RWPE1 (cell line): ENCODE measurements around the gene ABHD17B.
"Not testable (repeated sequence)": the region's sequence is repeated elsewhere in the genome, so short reads cannot be mapped to it uniquely, and the experiment has no call there.

Experiments
- CTCF ChIA-PET: fragments of 350-600 bp; sonication (Branson Sonifier 250); formaldehyde crosslinking; extraction: SDS; loops from one replicate; lab custom pipeline; 2021; lab: Yijun Ruan, JAX
- POLR2A ChIA-PET: fragments of 400-600 bp; formaldehyde crosslinking; extraction: SDS; loops from one replicate; lab custom pipeline; 2020; ENCODE audit warnings: antibody characterized with exemption; ENCODE audit not compliant: low non-redundant PET; lab: Yijun Ruan, JAX
- DNase-seq: peaks from one replicate; pipeline ENCODE4 v3.0.0; 2012; ENCODE audit warnings: low spot score
- H3K27ac ChIP-seq: fragments of 450-650 bp; 2 replicates; pipeline ENCODE4 v1.5.1; 2017
- TF ChIP-seq, protein P1 (sequence below): fragments of 450-650 bp; conservative IDR thresholded peaks from 2 replicates; pipeline ENCODE4 v1.5.1; 2017; ENCODE audit warnings: low read depth, mild to moderate bottlenecking

ABHD17B gene

DNA sequence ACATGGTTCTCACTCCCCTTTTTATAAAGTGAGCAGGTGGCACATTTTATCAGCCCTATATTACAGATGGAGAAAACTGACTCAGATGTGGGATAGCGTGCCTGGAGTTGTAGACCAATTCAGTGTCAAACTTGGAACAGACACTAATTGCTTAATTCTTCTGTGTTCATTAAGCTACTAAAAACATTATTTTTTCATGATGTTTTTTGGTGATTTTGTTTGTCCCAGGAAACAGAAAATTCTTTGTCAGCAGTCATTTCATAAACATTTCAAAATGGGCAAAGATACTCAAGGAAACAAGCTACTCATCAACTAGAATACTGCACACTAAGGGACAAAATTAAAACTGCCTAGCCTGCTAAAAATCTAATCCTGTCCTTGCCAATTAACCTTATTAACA is 2.2 kb downstream of the ABHD17B start:
- TF ChIP-seq, protein P1, sequence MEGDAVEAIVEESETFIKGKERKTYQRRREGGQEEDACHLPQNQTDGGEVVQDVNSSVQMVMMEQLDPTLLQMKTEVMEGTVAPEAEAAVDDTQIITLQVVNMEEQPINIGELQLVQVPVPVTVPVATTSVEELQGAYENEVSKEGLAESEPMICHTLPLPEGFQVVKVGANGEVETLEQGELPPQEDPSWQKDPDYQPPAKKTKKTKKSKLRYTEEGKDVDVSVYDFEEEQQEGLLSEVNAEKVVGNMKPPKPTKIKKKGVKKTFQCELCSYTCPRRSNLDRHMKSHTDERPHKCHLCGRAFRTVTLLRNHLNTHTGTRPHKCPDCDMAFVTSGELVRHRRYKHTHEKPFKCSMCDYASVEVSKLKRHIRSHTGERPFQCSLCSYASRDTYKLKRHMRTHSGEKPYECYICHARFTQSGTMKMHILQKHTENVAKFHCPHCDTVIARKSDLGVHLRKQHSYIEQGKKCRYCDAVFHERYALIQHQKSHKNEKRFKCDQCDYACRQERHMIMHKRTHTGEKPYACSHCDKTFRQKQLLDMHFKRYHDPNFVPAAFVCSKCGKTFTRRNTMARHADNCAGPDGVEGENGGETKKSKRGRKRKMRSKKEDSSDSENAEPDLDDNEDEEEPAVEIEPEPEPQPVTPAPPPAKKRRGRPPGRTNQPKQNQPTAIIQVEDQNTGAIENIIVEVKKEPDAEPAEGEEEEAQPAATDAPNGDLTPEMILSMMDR, result no peak
- ChIA-PET CTCF (no interaction called here), POLR2A (no interaction called here)
- no peak for DNase-seq
- no peak overlapping the region for H3K27ac ChIP-seq

DNA sequence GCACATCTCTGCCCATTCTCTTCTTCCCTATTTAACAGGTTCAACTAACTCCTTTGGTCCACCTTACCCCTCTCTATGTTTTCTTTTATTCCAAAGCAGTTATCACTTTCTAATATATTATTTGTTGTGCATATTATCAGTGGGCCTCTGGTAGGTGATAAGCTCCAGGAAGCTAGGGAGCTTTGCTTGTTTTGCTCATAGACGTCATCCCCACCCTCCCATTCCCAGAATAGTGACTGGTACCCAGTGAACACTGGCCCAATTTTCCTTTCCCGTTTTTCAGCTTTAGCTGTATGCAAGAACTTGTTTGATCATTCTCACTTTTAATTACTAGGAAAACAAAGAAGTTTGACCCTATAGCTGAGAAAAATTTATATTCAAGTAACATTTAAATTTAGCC is 6.9 kb downstream of the ABHD17B start:
- POLR2A ChIA-PET, result no interaction called here
- DNase-seq, result no peak
- CTCF ChIA-PET, result interaction anchor here (0.7 to 0.8 kb wide), 2 partner anchors 15 to 738 kb away, joined by 3 read pairs; no protein-coding TSS in a partner anchor
- H3K27ac ChIP-seq, result no peak overlapping the region
- TF ChIP-seq, protein P1, result no peak

DNA sequence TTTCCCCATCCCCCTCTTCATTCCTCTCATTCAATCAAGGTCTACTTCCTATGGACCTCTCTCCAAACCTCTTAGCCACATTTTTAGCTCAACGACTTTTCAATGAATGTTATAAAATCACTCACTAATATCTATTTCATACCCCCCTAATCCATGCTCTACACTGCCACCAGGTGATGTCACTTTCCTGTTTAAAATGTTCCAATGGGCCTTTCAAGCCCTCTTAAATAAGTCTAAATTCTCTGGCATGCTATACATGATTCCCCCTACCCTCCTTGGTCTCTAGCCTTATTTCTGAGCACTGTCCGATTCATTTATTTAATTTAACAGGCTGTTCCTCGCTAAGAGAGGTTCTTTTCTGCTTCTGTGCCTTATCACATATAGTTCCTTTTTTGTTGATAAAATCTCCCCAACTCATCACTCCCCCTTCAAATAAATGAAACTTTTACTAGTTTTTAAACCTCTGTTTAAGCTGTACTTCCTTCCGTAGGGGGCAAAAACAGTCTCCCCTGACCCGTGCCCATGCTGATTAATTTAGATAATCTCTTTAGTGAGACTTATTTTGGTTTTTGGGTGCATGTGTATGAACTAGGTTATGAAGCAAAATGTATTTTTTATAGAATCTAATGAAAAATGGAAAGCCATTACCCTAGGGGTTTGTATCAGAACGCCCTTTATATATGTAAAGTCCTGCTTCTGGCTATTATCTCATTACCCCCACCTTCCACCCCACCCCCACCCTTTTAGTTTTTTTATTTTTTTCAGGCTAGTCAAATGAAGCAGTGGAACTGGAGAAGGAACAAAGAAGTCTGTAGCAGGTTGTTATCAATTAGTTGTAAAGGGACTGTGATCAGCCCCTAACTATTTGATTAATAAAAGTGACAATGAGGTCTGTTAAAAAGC is 9.0 kb downstream of the ABHD17B start:
- POLR2A ChIA-PET, result no interaction called here
- TF ChIP-seq, protein P1, result no peak
- no peak for DNase-seq
- CTCF ChIA-PET, result no interaction called here
- H3K27ac ChIP-seq, result no peak overlapping the region

DNA sequence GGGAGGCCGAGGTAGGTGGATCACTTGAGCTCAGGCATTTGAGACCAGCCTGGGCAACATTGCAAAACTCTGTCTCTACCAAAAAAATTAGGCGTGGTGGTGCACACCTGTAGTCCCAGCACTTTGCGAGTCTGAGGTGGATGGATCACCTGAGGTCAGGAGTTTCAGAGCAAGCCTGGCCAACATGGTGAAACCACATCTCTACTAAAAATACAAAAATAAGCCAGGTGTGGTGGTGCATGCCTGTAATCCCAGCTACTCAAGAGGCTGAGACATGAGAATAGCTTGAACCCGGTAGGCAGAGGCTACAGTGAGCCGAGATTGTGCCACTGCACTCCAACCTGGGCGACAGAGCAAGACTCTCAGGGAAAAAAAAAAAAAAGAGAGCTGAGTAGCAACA is 12.2 kb downstream of the ABHD17B start:
- CTCF ChIA-PET, result interaction anchor here (0.6 kb wide), 1 partner anchor 77 kb away, joined by 5 read pairs; no protein-coding TSS in a partner anchor
- H3K27ac ChIP-seq, POLR2A ChIA-PET, DNase-seq: not testable (repeated sequence)

DNA sequence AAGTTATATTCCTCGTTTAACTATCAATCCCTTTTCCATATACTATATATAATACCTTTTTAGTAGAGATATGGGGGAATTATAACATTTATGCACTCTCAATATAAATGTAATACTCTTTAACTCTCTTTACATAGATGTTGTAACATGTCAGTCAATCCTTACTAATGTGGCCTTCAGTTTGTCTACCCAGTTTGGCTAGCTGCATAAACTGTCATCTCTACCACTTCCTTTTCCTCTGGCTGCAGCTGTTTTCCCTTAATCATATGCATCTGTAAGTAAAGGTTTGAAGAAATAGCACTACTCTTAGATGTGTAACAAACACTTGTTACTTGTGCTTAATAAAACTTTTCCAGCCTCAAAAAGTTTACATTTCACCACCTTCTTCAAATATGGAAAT is 13.4 kb downstream of the ABHD17B start:
- TF ChIP-seq, protein P1, result no peak
- ChIA-PET POLR2A (no interaction called here), CTCF (interaction anchor here (0.5 to 0.7 kb wide), 2 partner anchors 88 to 939 kb away, joined by 3 read pairs; no protein-coding TSS in a partner anchor)
- DNase-seq, result no peak
- no peak overlapping the region for H3K27ac ChIP-seq

DNA sequence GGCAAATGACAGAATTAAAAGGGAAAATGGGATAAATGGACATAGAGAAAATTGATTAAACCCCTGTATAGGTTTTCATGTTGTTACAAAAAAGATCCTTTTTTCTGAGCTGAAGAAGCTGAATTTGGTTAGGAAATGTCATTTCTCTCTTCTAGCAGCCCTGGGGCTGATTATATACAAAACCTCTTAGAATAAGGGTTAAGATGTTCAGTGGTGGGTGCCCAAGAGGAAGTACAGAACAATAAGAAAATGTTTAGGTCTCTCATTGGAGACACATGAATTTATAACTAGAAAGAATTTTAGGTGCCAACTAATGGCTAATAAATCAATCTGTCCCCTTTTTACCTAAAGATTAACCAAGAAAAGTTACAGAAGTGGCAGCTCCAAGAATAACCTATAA is 14.2 kb downstream of the ABHD17B start:
- H3K27ac ChIP-seq, result no peak overlapping the region
- no peak for DNase-seq
- TF ChIP-seq, protein P1, result no peak
- POLR2A ChIA-PET, result no interaction called here
- CTCF ChIA-PET, result no interaction called here

DNA sequence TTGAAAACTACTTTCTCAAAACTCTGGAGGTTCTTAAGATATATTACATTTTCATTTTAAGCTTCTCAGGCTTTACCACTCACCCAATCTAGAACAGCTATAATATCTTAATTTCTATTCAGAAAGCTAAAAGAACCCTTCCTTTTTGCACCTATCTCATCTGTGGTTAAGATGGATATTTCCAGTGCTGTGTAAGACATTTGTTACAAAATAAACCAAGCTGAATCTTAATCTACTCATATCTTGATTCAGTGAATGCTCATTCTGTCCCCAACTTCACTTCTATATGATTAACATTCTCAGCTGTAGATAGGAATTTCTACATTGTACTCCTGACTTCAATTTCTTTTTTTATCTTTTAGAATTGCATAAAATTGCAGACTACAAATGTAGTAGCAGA is 15.0 kb downstream of the ABHD17B start:
- TF ChIP-seq, protein P1, result no peak
- CTCF ChIA-PET, result interaction anchor here (0.6 kb wide), 1 partner anchor 108 kb away, joined by 3 read pairs; no protein-coding TSS in a partner anchor
- no peak for DNase-seq
- H3K27ac ChIP-seq, result no peak overlapping the region
- POLR2A ChIA-PET, result no interaction called here
